HepG2 (cell line): ENCODE data around the gene COX7A2L. TPM values are rescaled to one million over a fixed set of nuclear protein-coding genes. Genes with fewer than 3 reads are reported as not detected.

Source experiments
- FOSL2 ChIP-seq: sonication (generic); formaldehyde crosslinking; IDR thresholded peaks from 2 replicates; pipeline ENCODE4 v1.4.0; 2020; ENCODE audit warnings: missing genetic modification reagents
- GPN1 ChIP-seq: sonication (generic); formaldehyde crosslinking; IDR thresholded peaks from 2 replicates; pipeline ENCODE4 v1.5.1; 2020; ENCODE audit warnings: missing genetic modification reagents, borderline replicate concordance
- HCFC1 ChIP-seq: fragments of 150-350 bp; IDR thresholded peaks from 2 replicates; pipeline ENCODE4 v1.6.1; 2014; ENCODE audit warnings: low read depth, low read length
- IRF2 ChIP-seq: IDR thresholded peaks from 2 replicates; pipeline ENCODE4 v1.6.1; 2018; ENCODE audit warnings: missing genetic modification reagents, missing compliant biosample characterization
- KLF6 ChIP-seq: IDR thresholded peaks from 2 replicates; pipeline ENCODE4 v1.8.0; 2016; ENCODE audit warnings: missing biosample characterization, missing genetic modification reagents
- MBD4 ChIP-seq: IDR thresholded peaks from 2 replicates; pipeline ENCODE4 v1.6.1; 2012; ENCODE audit warnings: low read length, inconsistent platforms, borderline replicate concordance
- NRL ChIP-seq: sonication (generic); formaldehyde crosslinking; IDR thresholded peaks from 2 replicates; pipeline ENCODE4 v1.5.0; 2020; ENCODE audit warnings: missing genetic modification reagents, mild to moderate bottlenecking, moderate library complexity, borderline replicate concordance
- PAF1 ChIP-seq: IDR thresholded peaks from 2 replicates; pipeline ENCODE4 v1.6.1; 2016; ENCODE audit warnings: missing genetic modification reagents, missing compliant biosample characterization
- POLR2AphosphoS5 ChIP-seq: IDR thresholded peaks from 2 replicates; pipeline ENCODE4 v1.6.1; 2012; ENCODE audit warnings: low read depth, low read length
- SETDB1 ChIP-seq: sonication (generic); formaldehyde crosslinking; IDR thresholded peaks from 2 replicates; pipeline ENCODE4 v1.5.1; 2020; ENCODE audit warnings: missing genetic modification reagents, mild to moderate bottlenecking, borderline replicate concordance
- ZNF407 ChIP-seq: sonication (generic); formaldehyde crosslinking; IDR thresholded peaks from one replicate; pipeline ENCODE4 v1.5.1; 2020; ENCODE audit warnings: mild to moderate bottlenecking, missing genetic modification reagents; ENCODE audit errors: not compliant biosample characterization
- ZNF577 ChIP-seq: sonication (generic); formaldehyde crosslinking; IDR thresholded peaks from 2 replicates; pipeline ENCODE4 v1.4.0; 2020; ENCODE audit warnings: mild to moderate bottlenecking, low read depth, missing genetic modification reagents, borderline replicate concordance
- ZNF598 ChIP-seq: sonication (generic); formaldehyde crosslinking; IDR thresholded peaks from 2 replicates; pipeline ENCODE4 v1.5.1; 2020; ENCODE audit warnings: mild to moderate bottlenecking, missing genetic modification reagents, borderline replicate concordance
- ZNF660 ChIP-seq: sonication (generic); formaldehyde crosslinking; IDR thresholded peaks from 2 replicates; pipeline ENCODE4 v1.5.1; 2020; ENCODE audit warnings: mild to moderate bottlenecking, low read depth, missing genetic modification reagents, borderline replicate concordance
- ZNF687 ChIP-seq: sonication (generic); formaldehyde crosslinking; IDR thresholded peaks from 2 replicates; pipeline ENCODE4 v1.5.1; 2020; ENCODE audit warnings: mild to moderate bottlenecking, missing genetic modification reagents, moderate library complexity
- ZNF784 ChIP-seq: sonication (generic); formaldehyde crosslinking; IDR thresholded peaks from 2 replicates; pipeline ENCODE4 v1.5.1; 2020; ENCODE audit warnings: missing genetic modification reagents, mild to moderate bottlenecking, borderline replicate concordance
- polyA plus RNA-seq, 8 experiments: library from polyadenylated mRNA; depleted of rRNA in 3 of 8; stranded (reverse) in 7 of 8; unstranded in 1 of 8; fragments of >200 nt; fragmentation: Illumina TruSeq in 4 of 8; extraction: Trizol in 4 of 8; gene quantifications; 2 replicates each; pipeline versions ENCODE4 v1.2.1 to v1.2.3, GENCODE V29; 2011 to 2016; ENCODE audit warnings: low read depth in 4 of 8, missing spikeins in 1 of 8, mixed read lengths in 1 of 8; ENCODE audit not compliant: insufficient read depth in 1 of 8
- total RNA-seq, 5 experiments: library from RNA; depleted of rRNA; stranded (reverse); fragments of >200 nt; fragmentation: Illumina TruSeq; extraction: Trizol; gene quantifications; 2 replicates each; pipeline ENCODE4 v1.2.3, GENCODE V29; 2016; ENCODE audit warnings: low read depth in 1 of 5

Gene COX7A2L
- total and polyA plus RNA-seq, 2 of the 13 experiments (the other 11 are each of a cell fraction or from before 2014, with no cell fraction given): 155 to 201 TPM

GRCh38 chr2:42340938-42341636 is 19.9 kb downstream of the COX7A2L start (continued):
- TF ChIP-seq ZNF687 (CRISPR knock-in tag): peak; percentile 13; the same call in 1 of the 2 replicates
- TF ChIP-seq MBD4: peak; percentile 84; the same call in 1 of the 2 replicates
- TF ChIP-seq KLF6 (CRISPR knock-in tag): no peak
- TF ChIP-seq HCFC1: no peak
- TF ChIP-seq IRF2 (CRISPR knock-in tag): 0 out of 2 replicates have a peak, but pooled peaks have one; percentile 9
- peak; percentile 50 for TF ChIP-seq ZNF407 (CRISPR knock-in tag)
- 0 out of 2 replicates have a peak, but pooled peaks have one; percentile 69 for TF ChIP-seq ZNF598
- TF ChIP-seq PAF1 (CRISPR knock-in tag): peak; percentile 94
- no peak for TF ChIP-seq ZNF577 (CRISPR knock-in tag)
- no peak for TF ChIP-seq ZNF660 (CRISPR knock-in tag)
- TF ChIP-seq NRL (CRISPR knock-in tag): 0 out of 2 replicates have a peak, but pooled peaks have one; percentile 42
- TF ChIP-seq GPN1 (CRISPR knock-in tag): no peak
- TF ChIP-seq SETDB1 (CRISPR knock-in tag): no peak
- TF ChIP-seq POLR2AphosphoS5: peak; percentile 48
- TF ChIP-seq FOSL2 (CRISPR knock-in tag): no peak
- 0 out of 2 replicates have a peak, but pooled peaks have one; percentile 47 for TF ChIP-seq ZNF784
